HG02981 (cell line): Measurements from ENCODE around the gene ATP6V1E1.
"Not testable (repeated sequence)": the region's sequence is repeated elsewhere in the genome, so short reads cannot be mapped to it uniquely, and the experiment has no call there.

ENCODE experiments used
- ATAC-seq: cut with Tn5 transposase; IDR thresholded peaks from one replicate; pipeline ENCODE4 v1.9.1; 2021; ENCODE audit warnings: mild to moderate bottlenecking, moderate library complexity; ENCODE audit not compliant: unreplicated experiment

The ATP6V1E1 gene

DNA sequence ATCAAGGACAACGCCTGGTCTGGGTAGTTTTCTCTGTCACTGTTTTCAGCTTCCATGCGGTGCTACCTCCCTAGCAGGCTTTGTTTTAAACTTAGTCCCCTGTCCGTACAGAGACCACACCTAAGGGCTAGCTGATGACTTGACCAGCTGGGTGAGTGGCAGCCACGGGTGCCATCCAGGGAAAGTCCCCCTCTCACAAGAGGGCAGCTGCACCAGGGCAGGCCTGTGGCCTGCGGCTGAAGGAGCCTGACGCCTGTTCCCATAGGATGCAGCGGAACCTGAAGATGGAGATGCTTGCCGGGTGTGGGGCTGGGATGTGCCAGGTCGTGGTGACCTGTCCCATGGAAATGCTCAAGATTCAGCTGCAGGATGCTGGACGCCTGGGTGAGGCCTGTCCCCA, 45.4 kb downstream of the ATP6V1E1 start:
- no peak for ATAC-seq

DNA sequence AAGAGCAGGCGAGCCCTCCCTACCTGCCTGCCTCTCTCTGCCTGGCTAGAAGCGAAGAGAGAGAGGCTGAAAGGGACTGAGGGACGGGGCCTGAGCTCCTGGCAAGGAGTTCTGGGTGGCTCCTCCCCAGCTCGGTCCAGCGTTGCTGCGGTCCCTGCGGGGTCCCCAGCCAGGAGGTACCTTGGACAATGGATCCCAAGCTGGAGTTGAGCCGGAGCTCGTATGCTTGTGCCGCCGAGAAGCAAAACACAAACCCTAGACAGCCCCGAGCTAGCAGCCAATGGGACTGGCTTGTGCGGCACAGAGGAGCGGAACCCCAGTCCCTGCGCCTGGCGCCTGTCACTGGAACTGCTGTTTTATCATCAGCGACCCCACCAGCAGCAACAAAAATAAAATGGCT, 46.9 kb downstream of the ATP6V1E1 start:
- no peak for ATAC-seq

DNA sequence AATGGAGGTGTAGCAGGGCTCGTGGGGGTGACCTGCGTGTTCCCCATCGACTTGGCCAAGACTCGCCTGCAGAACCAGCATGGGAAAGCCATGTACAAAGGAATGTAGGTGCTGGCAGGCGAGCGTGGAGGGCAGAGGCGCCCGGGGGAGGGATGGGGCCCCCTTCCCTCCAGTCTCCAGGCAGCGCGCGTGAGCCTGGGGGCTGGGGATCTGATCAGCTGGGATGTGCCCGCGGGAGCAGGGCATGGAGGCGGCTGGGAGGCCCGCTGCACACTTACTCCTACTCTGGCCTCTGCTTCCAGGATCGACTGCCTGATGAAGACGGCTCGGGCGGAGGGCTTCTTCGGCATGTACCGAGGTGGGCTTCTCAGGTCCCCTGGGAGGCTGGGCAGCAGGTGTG, 47.5 kb downstream of the ATP6V1E1 start:
- ATAC-seq = no peak

DNA sequence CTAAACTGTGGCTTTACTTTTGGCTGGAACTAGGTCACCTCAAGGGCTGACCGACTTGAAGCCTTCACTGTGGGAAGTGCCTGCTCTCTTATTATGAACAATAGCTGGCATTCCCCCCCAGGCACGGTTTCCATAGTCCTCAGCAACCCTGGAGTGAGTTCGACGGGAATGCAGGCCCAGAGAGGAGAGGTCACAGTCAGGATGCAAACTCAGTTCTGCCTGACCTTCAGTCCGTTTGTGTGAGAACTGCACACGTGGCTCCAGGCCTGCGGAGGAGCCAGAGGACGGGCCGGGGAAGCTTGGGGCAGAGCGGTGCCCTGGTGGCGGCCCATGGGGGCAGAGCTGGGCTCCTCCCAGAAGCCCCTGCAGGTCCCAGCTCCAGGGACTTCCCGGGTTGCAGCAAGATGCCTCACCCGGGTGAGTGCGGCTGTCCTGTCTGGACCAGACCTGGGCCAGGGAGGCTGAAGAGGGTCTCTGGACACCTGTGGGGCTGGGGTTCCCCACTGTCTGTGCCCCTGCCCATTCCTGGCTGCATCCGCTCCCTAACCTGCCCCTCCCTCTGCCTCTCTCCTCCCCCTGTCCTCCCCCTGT, 48.0 kb downstream of the ATP6V1E1 start:
- ATAC-seq = no peak

DNA sequence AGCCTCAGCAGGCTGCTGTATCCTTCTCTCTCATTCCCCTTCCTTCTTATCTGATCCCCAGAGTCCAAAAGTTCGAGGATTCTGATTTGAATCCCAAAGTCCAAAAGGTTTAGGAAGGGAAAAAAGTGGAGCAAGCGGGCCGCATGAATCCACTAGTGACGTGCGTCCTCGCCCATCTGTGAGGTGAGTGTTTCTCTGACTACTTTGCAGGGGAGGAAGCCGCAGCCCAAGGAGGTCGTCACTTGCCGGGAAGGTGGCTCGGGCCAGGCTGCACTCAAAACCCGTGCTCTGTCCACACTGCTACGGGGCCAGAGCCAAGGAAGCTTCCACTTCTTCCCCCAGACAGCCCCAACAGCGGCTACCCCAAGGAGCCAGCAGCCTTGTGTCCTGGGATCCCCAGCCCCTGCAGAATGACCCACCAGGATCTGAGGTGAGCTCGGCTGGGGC, 49.0 kb downstream of the ATP6V1E1 start:
- no peak for ATAC-seq

DNA sequence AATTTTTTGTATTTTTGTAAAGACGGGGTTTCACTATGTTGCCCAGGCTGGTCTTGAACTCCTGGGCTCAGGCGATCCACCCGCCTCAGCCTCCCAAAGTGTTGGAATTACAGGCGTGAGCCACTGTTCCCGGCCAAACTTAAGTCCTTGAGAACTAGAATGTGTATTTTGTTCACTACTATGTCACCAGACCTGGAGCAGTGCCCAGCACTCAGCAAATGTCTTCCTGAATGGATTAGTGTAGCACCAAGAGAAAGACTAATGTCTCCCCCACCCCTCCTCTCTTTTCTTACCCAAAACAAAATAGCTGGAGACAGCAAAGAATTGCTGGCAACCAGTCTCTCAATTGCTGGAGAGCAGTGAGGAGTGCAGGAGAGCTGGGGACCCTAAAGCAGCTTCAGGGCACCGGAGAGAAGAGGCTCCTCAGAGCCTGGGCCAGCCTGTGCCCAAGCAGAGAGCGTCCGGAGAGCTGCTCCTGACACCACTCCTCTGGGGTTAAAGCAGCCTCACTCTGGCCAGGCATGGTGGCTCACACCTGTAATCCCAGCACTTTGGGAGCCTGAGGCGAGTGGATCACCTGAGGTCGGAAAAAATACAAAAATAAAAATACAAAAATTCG, 50.3 kb downstream of the ATP6V1E1 start:
- ATAC-seq = no peak

DNA sequence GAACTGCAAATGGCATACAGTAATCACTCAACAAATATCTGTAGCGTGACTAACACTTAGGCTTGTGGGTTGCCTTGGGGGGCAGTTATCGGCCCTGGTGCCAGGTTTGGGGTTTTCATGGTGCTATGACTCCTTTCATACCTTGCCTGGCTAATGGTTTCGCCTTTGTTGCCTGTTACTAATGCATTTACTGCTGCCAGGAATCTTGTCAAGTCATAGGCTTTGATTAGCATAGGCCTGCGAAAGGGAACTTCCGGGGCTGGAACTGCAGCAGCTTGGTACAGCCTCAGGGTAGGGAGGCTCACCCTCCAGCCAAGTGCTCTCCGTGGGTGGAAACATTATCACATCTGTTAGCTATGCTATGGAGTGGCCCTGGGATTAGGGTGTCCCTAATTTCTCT, 52.1 kb downstream of the ATP6V1E1 start:
- ATAC-seq = no peak

DNA sequence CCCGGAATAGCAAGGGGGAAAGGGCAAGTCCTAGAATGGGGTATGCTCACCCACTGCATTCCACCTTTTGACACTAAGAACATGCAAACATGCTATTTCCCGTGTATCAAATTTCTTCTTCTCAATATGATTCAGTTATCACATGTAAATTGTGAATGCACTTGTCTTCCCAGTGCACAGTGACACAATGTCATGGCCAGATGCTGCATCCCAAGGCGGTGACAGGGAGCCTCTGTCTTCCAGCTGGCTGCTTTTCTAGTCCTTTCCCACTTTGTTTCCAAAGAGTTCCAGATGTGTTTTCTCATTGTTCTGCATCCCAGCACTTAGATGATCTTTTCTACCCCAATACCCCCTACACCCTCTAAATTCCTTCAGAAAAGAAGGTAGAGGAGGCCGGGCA, 52.9 kb downstream of the ATP6V1E1 start:
- no peak for ATAC-seq

DNA sequence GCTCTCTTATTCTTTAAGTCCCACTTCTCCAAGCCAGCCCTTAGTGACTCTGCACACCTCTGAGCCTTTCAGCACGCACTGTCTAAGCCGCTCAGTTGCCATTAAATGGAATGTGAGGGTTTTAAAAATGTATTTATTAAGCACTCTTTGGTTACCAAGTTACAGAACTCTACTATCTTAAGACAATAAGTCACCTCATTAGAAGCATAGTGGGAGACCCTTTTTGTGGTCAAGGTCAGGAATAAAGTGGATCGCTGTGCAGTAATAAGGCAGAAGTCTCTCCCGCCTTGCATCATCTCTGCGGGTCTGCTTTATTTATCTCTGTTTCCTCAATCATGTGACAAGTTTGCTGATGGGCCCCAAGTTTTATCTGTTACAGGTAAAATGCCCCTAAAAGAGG, 53.4 kb downstream of the ATP6V1E1 start:
- ATAC-seq = no peak

DNA sequence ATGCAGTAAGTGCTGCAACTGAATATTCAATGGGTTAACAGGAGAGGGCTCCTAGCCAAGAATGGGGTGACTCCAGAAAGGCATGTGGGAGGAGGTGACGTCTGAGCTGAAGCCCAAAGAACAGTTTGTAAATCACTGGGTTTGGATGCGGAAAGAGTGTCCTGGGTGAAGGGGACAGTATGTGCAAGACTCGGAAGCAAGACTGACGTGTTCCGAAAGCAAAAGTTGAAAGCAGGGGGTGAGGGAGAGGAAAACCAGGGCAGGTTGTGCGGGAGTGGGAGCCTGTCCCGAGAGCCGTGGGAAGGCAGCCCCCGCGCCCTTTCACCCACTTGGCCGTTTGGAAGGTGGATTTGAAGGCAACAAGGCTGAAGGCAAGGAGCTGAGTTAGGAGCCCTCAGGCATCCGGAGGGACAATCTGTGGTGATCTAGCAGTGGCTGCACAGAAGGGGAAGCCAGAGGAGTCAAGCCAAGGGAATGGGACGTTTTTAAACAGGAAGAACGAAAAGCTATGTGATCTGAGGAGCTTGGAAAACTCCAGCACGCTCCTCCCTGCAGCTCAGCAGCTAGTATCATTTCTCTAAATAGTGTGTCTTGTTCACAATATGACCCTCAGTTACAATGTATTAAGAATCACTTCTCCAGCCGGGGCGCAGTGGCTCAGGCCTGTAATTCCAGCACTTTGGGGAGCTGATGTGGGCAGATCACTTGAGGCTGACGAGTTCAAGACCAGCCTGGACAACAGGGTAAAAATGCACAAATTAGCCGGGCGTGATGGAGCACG, 57.5 kb downstream of the ATP6V1E1 start:
- no peak for ATAC-seq

DNA sequence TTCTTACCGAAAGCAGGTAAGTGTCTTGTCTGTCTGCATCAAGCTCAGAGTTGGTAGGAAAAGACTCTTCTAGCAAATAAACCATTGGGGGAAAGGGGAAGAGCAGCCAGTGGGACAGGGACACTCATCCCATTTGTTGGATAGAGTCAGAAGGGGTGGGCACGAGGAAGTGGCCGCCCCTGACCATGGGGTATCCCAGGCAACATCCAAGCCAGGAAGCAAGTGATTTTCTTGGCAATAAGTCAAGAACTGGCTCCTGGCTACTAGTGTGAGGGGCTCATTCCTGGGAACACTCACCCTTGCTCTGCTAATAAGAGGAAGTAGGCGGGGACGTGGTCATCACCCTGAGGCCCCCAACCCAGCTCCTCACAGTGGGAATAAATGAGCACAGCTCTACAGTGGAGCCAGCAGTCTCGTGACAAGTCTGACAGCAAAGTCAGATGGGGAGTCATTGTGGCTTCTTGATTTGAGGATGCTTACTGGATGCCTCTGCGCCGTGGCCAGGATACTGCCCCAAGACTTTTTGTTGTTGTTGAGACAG, 58.5 kb downstream of the ATP6V1E1 start:
- no peak for ATAC-seq

DNA sequence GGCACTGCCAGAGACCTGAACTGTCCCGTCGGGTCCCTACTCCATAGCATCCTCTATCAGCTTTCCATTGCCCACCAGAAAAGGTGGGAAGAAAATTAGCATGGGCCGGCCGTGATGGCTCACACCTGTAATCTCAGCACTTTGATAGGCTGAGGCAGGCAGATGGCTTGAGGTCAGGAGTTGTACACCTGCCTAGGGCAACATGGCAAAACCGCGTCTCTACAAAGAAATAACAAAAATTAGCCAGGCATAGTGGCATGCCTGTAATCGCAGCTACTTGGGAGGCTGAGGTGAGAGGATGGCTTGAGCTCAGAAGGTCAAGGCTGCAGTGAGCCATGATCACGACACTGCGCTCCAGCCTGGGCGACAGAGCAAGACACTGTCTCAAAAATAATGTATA, 61.8 kb downstream of the ATP6V1E1 start:
- ATAC-seq = no peak

DNA sequence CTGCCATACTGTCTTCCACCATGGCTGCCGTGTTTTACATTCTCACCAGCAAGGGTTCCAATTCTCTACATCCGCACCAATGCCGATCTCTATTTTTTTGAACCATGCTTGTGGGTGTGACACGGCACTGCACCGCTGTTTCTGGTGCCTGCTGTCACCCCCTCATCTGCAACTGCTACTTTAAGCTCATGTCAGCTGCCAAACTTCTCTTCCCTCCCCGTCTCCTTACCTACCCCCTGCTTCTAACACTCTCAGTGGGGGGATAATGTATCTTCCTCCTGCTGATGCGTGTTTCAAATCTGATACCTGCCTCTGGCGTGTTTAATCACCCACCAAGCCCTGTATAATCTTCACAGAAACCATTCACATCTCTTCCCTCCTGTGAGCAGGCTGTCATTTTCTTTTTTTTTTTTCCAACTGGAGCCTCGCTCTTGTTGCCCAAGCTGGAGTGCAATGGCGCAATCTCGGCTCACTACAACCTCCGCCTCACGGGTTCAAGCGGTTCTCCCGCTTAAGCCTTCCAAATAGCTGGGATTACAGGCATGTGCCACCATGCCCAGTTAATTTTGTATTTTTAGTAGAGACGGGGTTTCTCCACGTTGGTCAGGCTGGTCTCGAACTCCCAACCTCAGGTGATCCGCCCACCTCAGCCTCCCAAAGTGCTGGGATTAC, 62.4 kb downstream of the ATP6V1E1 start:
- ATAC-seq = not testable (repeated sequence)

DNA sequence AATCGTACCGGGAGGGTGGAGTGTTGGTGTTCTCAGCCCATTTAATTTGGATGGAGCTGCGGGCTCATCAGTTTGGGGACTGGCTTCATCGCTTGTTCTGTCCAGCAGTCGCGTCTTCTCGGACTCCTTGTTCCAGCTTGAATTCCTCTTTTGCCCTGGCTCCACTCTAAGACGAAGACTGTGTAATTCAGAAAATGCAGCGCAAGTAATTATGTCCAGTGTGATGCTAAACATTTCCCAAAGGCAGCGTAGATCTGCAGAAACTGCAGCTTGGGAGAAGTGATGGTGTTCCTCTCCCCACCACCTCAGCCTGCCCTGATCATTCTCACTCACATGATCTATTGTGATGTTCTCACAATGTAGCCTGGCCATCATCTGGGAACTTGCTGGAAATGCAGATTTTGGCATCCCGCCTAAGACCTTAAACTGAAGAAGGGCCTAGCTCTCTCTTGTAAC, 64.6 kb downstream of the ATP6V1E1 start:
- no peak for ATAC-seq

DNA sequence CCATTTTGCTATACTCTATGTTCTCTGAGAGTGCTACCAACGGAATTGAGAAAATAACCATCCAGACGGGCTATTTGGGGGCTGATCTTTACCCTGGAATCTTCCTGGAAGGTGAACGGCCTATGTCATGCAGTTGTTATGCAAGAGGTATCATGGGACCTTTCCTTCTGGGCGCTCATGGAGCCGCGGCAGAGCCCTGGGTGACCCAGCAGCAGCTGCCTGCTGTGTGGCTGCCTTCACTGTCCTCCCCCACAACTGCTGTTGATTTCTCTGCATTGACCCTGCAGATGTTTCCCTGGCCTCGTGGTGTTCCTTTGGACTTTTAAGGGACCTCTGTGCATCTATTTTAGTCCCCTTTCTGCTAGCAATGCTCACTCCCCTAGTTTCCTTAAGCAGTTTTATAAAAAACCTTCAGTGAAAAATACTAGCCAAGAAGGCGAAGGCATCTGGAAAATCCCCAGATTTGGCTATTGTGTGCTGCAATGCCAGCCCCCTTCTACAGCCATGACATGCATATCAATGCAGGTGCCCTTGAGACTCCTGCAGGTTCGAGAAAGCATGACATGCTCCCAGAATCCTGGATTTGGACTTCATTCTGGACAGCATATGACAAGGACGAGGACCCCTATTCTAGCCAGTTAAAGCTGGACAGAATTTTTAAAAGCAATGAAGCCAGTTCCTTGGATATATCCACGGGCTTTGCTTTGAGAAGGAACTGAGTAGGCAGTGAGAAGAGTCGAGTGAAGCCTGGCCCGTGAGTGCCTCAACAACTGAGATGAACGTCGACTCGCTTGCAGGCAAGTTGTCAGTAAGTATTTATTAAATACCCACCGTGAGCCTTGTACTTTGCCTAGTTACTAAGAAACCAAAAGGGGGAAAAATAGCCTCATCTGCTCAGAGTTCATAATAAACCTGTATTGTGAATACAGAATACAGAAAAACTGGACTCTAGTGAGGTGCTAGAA, 65.4 kb downstream of the ATP6V1E1 start, which contains the start of gene SLC25A18:
SLC25A18 (plus strand) TSS at position 593 of the 965 bp plus-strand sequence. CDS start 16,447 bp downstream, outside the sequence.
- no peak for ATAC-seq

DNA sequence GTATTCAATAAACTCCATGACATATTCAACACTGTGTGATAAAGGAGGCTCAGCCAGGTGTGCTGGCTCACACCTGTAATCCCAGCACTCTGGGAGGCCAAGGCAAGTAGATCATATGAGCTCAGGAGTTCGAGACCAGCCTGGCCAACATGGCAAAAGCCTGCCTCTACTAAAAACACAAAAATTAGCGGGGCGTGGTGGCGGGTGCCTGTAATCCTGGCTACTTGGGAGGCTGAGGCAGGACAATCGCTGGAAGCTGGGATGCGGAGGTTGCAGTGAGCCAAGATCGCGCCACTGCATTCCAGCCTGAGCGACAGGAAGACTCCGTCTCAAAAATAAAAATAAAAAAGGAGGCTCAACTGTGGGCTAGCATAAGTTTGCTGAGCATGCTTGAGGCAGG, 69.4 kb downstream of the ATP6V1E1 start:
- ATAC-seq = no peak

DNA sequence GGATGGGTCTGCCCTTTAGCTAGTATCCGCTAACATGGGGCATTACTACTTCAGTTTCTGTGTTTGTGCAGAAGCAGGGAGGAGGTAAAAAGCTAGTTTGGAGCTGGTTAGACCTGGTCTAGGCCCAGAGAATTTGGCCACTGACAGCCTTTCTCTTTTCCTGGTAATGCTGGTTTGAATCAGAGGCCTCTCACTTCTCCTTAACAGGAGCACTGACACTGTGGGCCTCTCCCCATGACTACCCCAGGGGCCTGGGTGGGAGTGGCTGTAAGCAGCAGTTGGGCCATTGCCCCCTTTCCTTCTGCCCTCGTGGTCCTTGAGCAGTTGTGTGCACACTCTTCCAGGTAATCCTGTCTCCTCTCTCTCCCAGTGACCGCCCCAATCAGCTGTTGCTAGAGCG, 73.7 kb downstream of the ATP6V1E1 start:
- no peak for ATAC-seq

DNA sequence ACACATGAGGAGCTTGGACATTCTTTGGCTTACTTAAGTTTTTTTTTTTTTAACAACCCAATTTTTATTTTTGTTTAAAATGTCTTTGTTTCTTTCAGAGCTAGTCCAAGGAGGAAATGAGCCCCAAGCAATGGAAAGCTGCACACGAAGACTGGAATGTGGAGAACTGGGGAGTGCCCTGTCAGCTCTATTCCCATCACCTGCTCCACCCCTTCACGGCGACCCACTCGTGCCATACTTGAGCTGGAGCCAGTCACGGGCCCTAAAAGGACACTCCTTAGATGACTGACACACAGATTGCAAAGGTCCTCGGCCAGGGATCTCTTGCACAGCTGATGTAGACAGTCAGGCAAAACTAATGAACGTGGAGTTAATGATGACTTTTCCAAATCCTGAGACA, 75.8 kb downstream of the ATP6V1E1 start:
- ATAC-seq = no peak

DNA sequence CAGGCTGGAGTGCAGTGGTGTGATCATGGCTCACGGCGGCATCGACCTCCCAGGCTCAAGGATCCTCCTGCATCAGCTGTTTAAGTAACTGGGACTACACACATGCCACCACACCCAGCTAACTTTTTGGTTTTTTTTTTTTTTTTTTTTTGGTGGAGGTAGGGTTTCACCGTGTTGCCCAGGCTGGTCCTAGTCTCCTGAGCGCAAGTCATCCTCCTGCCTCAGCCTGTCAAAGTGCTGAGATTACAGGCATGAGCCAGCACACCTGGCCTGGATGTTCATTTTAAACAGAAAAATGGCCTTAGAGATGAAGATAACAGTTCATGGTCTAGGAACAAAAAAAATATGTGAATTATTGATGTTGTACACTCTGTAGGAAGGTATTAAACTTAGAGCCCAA, 78.9 kb downstream of the ATP6V1E1 start:
- ATAC-seq = no peak

DNA sequence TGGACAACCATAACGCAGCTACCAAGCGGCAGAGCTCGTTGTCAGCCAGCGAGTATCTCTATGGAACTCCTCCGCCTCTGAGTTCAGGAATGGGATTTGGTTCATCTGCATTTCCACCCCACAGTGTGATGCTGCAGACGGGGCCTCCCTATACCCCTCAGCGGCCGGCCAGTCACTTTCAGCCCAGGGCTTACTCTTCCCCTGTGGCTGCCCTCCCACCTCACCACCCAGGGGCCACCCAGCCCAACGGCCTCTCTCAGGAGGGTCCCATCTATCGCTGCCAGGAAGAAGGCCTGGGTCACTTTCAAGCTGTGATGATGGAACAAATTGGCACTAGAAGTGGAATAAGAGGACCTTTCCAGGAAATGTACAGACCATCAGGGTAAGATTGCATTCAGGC, 79.4 kb downstream of the ATP6V1E1 start:
- no peak for ATAC-seq
